IMR-90 (cell line): ENCODE results near the gene PRSS56. TPM values are rescaled to one million over a fixed set of nuclear protein-coding genes. Genes with fewer than 3 reads are reported as not detected.

ENCODE experiments used
- ATAC-seq: fragments of 200-7000 bp; cut with Tn5 transposase; 2 replicates; pipeline ENCODE4 v1.9.1; 2020; ENCODE audit warnings: low read depth, mild to moderate bottlenecking, moderate library complexity
- BruUV-seq: library from RNA; stranded (reverse); fragments of 400-500 nt; replicated peaks from 2 replicates; lab custom pipeline; 2021; lab: Mats Ljungman, UMichigan
- CTCF ChIA-PET: fragments of 300-600 bp; formaldehyde crosslinking; extraction: SDS; loops from one replicate; lab custom pipeline; 2021; ENCODE audit warnings: antibody characterized with exemption; lab: Yijun Ruan, JAX
- POLR2A ChIA-PET: fragments of 300-600 bp; sonication (Branson Sonifier 250); formaldehyde crosslinking; loops from one replicate; lab custom pipeline; 2022; ENCODE audit warnings: antibody characterized with exemption; ENCODE audit not compliant: unreplicated experiment; lab: Charles Lee
- DNase-seq: peaks from one replicate; pipeline ENCODE4 v3.0.0; 2013
- H2AFZ ChIP-seq: replicated peaks from 2 replicates; pipeline ENCODE3; 2013; ENCODE audit warnings: low read length, mild to moderate bottlenecking; ENCODE audit not compliant: poor library complexity
- H2AK5ac ChIP-seq: 2 replicates; pipeline ENCODE4 v1.6.1; 2013; ENCODE audit warnings: low read depth, low read length, inconsistent platforms
- H2AK9ac ChIP-seq: replicated peaks from 2 replicates; pipeline ENCODE3; 2013; ENCODE audit warnings: mild to moderate bottlenecking, low read depth, low read length, moderate library complexity; ENCODE audit not compliant: poor library complexity
- H2BK120ac ChIP-seq: 2 replicates; pipeline ENCODE4 v1.6.1; 2013; ENCODE audit warnings: low read depth, low read length, inconsistent platforms
- H2BK15ac ChIP-seq: 3 replicates; pipeline ENCODE4 v1.6.1; 2013; ENCODE audit warnings: low read depth, low read length, inconsistent platforms
- H2BK20ac ChIP-seq: 2 replicates; pipeline ENCODE4 v1.6.1; 2013; ENCODE audit warnings: low read depth, mild to moderate bottlenecking, inconsistent platforms, low read length, moderate library complexity
- H2BK5ac ChIP-seq: 2 replicates; pipeline ENCODE4 v1.6.1; 2013; ENCODE audit warnings: mild to moderate bottlenecking, low read depth, low read length, inconsistent platforms; ENCODE audit not compliant: poor library complexity, severe bottlenecking
- H3K14ac ChIP-seq: replicated peaks from 2 replicates; pipeline ENCODE4 v1.6.1; 2013; ENCODE audit warnings: low read depth, low read length, inconsistent platforms
- H3K18ac ChIP-seq: 2 replicates; pipeline ENCODE4 v1.6.1; 2013; ENCODE audit warnings: low read depth, low read length, control low read depth
- H3K23ac ChIP-seq: 2 replicates; pipeline ENCODE4 v1.6.1; 2013; ENCODE audit warnings: low read depth, low read length, inconsistent platforms
- H3K27ac ChIP-seq: 2 replicates; pipeline ENCODE4 v1.5.1; 2013; ENCODE audit warnings: mild to moderate bottlenecking, control low read depth, low read length; ENCODE audit not compliant: insufficient read depth
- H3K27me3 ChIP-seq: 2 replicates; pipeline ENCODE4 v1.6.1; 2013; ENCODE audit warnings: low read length; ENCODE audit not compliant: control insufficient read depth, insufficient read depth
- H3K36me3 ChIP-seq: 2 replicates; pipeline ENCODE4 v1.6.1; 2013; ENCODE audit warnings: low read length, mixed read lengths; ENCODE audit not compliant: control insufficient read depth, insufficient read depth
- H3K4ac ChIP-seq: 2 replicates; pipeline ENCODE4 v1.6.1; 2013; ENCODE audit warnings: low read depth, low read length, inconsistent platforms
- H3K4me1 ChIP-seq: 2 replicates; pipeline ENCODE4 v1.6.1; 2013; ENCODE audit warnings: low read length, mixed read lengths; ENCODE audit not compliant: control insufficient read depth, insufficient read depth
- H3K4me2 ChIP-seq: 2 replicates; pipeline ENCODE4 v1.6.1; 2013; ENCODE audit warnings: low read depth, mild to moderate bottlenecking, control low read depth, low read length, moderate library complexity
- H3K4me3 ChIP-seq: 2 replicates; pipeline ENCODE4 v1.5.1; 2013; ENCODE audit warnings: low read depth, mild to moderate bottlenecking, control low read depth, low read length, moderate library complexity; ENCODE audit not compliant: insufficient read depth
- H3K56ac ChIP-seq: 2 replicates; pipeline ENCODE4 v1.6.1; 2013; ENCODE audit warnings: low read length, inconsistent platforms; ENCODE audit not compliant: insufficient read depth; ENCODE audit errors: extremely low read depth
- H3K79me1 ChIP-seq, 2 experiments: 2 replicates each; pipeline ENCODE4 v1.6.1; 2013; ENCODE audit warnings: low read length in 2 of 2, inconsistent platforms in 1 of 2, low read depth in 1 of 2
- H3K9ac ChIP-seq: 2 replicates; pipeline ENCODE4 v1.6.1; 2013; ENCODE audit warnings: low read depth, low read length, control low read depth
- H3K9me1 ChIP-seq: 2 replicates; pipeline ENCODE4 v1.6.1; 2013; ENCODE audit warnings: low read length, inconsistent platforms; ENCODE audit not compliant: insufficient read depth
- H3K9me3 ChIP-seq: 2 replicates; pipeline ENCODE4 v1.6.1; 2013; ENCODE audit warnings: low read length; ENCODE audit not compliant: control insufficient read depth, insufficient read depth
- H4K20me1 ChIP-seq: 2 replicates; pipeline ENCODE4 v1.6.1; 2013; ENCODE audit warnings: low read length, inconsistent platforms; ENCODE audit not compliant: insufficient read depth
- H4K5ac ChIP-seq: 2 replicates; pipeline ENCODE4 v1.6.1; 2013; ENCODE audit warnings: mild to moderate bottlenecking, low read depth, low read length, control low read depth
- H4K8ac ChIP-seq, 2 experiments: 2 replicates each; pipeline ENCODE4 v1.6.1; 2013; ENCODE audit warnings: low read depth in 2 of 2, low read length in 2 of 2, control low read depth in 1 of 2, inconsistent platforms in 1 of 2
- H4K91ac ChIP-seq: 2 replicates; pipeline ENCODE4 v1.6.1; 2013; ENCODE audit warnings: low read depth, low read length, inconsistent platforms; ENCODE audit not compliant: insufficient read depth
- BHLHE40 ChIP-seq: fragments of 150-350 bp; IDR thresholded peaks from 2 replicates; pipeline ENCODE4 v1.6.1; 2016; ENCODE audit warnings: mild to moderate bottlenecking, low read depth, low read length
- CEBPB ChIP-seq: IDR thresholded peaks from 2 replicates; pipeline ENCODE4 v1.6.1; 2012; ENCODE audit warnings: low read depth, low read length, improper control_type of control experiment
- CHD1 ChIP-seq: IDR thresholded peaks from 2 replicates; pipeline ENCODE4 v1.6.1; 2012; ENCODE audit warnings: low read depth, low read length, improper control_type of control experiment
- CTCF ChIP-seq: conservative IDR thresholded peaks from 2 replicates; pipeline ENCODE4 v1.5.1; 2012; ENCODE audit warnings: mild to moderate bottlenecking, low read depth, low read length, improper control_type of control experiment
- FOS ChIP-seq: fragments of 150-350 bp; IDR thresholded peaks from 2 replicates; pipeline ENCODE4 v1.6.1; 2016; ENCODE audit warnings: low read depth, low read length
- MAFK ChIP-seq: IDR thresholded peaks from 2 replicates; pipeline ENCODE4 v1.6.1; 2012; ENCODE audit warnings: low read depth, low read length, improper control_type of control experiment
- MAZ ChIP-seq: IDR thresholded peaks from 2 replicates; pipeline ENCODE4 v1.6.1; 2012; ENCODE audit warnings: low read depth, mild to moderate bottlenecking, low read length, improper control_type of control experiment, moderate library complexity, borderline replicate concordance
- MXI1 ChIP-seq: IDR thresholded peaks from 2 replicates; pipeline ENCODE4 v1.6.1; 2012; ENCODE audit warnings: low read depth, mild to moderate bottlenecking, low read length, moderate library complexity, borderline replicate concordance
- NFE2L2 ChIP-seq: fragments of 150-350 bp; IDR thresholded peaks from 2 replicates; pipeline ENCODE4 v1.6.1; 2016; ENCODE audit warnings: low read depth, mild to moderate bottlenecking, low read length
- POLR2A ChIP-seq: IDR thresholded peaks from 2 replicates; pipeline ENCODE4 v1.6.1; 2012; ENCODE audit warnings: mild to moderate bottlenecking, low read depth, low read length
- RAD21 ChIP-seq: IDR thresholded peaks from 2 replicates; pipeline ENCODE4 v1.6.1; 2012; ENCODE audit warnings: low read length, improper control_type of control experiment
- RCOR1 ChIP-seq: IDR thresholded peaks from 2 replicates; pipeline ENCODE4 v1.6.1; 2012; ENCODE audit warnings: mild to moderate bottlenecking, low read length, improper control_type of control experiment; ENCODE audit not compliant: insufficient replicate concordance
- RFX5 ChIP-seq: IDR thresholded peaks from 2 replicates; pipeline ENCODE4 v1.8.0; 2012; ENCODE audit warnings: low read depth, mild to moderate bottlenecking, low read length, moderate library complexity
- SMC3 ChIP-seq: fragments of 150-350 bp; IDR thresholded peaks from 2 replicates; pipeline ENCODE4 v1.6.1; 2016; ENCODE audit warnings: low read depth, mild to moderate bottlenecking, antibody characterized with exemption, low read length, moderate library complexity
- WGBS, 2 experiments: methylation state at CpG; one replicate each; pipeline versions ENCODE4 v1.1.5 to v1.1.7; 2013; ENCODE audit warnings: missing lambda C conversion rate in 2 of 2; ENCODE audit not compliant: insufficient read length in 1 of 2; ENCODE audit errors: extremely low coverage in 2 of 2; 5-methylcytosine and 5-hydroxymethylcytosine counted together
- dilution Hi-C: fragments of 300-500 bp; cut with HindIII; formaldehyde crosslinking; loops from one replicate; pipeline ENCODE4 v1.14.3; 2018; ENCODE audit warnings: low sequenced_read_pairs; ENCODE audit not compliant: unreplicated experiment
- in situ Hi-C: fragments of 300-500 bp; cut with MboI; formaldehyde crosslinking; loops from 3 replicates; pipeline ENCODE4 v1.14.3; 2019; ENCODE audit warnings: low sequenced_read_pairs, inconsistent platforms, mixed read lengths
- intact Hi-C: fragments of 100-400 bp; cut with micrococcal nuclease; formaldehyde crosslinking; loops from 2 replicates; pipeline ENCODE4 v1.10.0; 2022
- polyA plus RNA-seq, 3 experiments: library from polyadenylated mRNA; depleted of rRNA; stranded (reverse); fragments of >200 nt; gene quantifications; 2 replicates each; pipeline ENCODE4 v1.2.3, GENCODE V29; 2012; ENCODE audit warnings: low replicate concordance in 1 of 3
- total RNA-seq: library from RNA; depleted of rRNA; stranded (reverse); fragments of >200 nt; gene quantifications from 2 replicates; pipeline ENCODE4 v1.2.3, GENCODE V29; 2012
- TF ChIP-seq, protein P1 (sequence below): fragments of 150-350 bp; IDR thresholded peaks from 2 replicates; pipeline ENCODE4 v1.6.1; 2016; ENCODE audit warnings: low read depth, mild to moderate bottlenecking, low read length, moderate library complexity, borderline replicate concordance
- TF ChIP-seq, protein P2 (sequence below): fragments of 150-350 bp; IDR thresholded peaks from 2 replicates; pipeline ENCODE4 v1.6.1; 2017; ENCODE audit warnings: mild to moderate bottlenecking, antibody characterized with exemption, low read length, low read depth

The PRSS56 gene
- total and polyA plus RNA-seq, 2 of the 4 experiments (the other 2 are of a cell fraction), result not detected

DNA sequence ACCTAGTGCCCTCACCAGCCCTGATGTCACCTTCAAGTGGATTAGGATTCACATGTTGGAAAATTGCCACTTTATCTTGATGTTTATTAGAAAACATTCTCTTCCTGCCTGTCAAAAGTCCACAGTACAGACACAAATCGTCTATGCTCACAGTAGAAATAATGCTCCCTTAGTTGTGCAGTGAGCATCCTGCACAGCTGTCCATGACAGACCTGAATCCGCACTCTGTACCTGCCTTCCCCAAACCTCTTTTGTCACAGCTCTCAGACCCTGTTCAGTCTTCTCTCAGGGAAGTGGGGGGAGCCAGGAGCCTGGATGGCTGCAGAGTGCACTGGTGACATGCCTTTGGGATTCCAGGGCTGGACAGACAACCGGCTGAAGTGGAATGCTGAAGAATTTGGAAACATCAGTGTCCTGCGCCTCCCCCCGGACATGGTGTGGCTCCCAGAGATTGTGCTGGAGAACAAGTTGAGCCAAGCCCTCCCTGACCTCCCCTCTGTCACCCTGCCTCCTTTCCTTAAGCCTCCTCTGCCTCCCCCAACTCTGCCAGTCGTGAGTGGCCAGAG is 7.8 kb downstream of the PRSS56 start:
- no peak overlapping the region for H3K4me2 ChIP-seq
- H3K56ac ChIP-seq, result no peak overlapping the region
- no peak overlapping the region for H4K91ac ChIP-seq
- peaks cover 45% of the 10 kb centered on the region for H3K27me3 ChIP-seq
- no peaks in the 10 kb centered on the region for H3K79me1 ChIP-seq
- no peak overlapping the region for H3K9ac ChIP-seq
- H4K5ac ChIP-seq, result no peak overlapping the region
- H3K9me1 ChIP-seq, result no peaks in the 10 kb centered on the region
- no peak overlapping the region for H2AFZ ChIP-seq
- H2BK5ac ChIP-seq, result no peak overlapping the region
- ATAC-seq (no peak), DNase-seq (no peak)
- TF ChIP-seq SMC3, result no peak
- TF ChIP-seq CTCF, result no peak
- TF ChIP-seq RCOR1, result no peak
- no peak for TF ChIP-seq MAFK
- no peak for TF ChIP-seq CEBPB
- TF ChIP-seq MXI1, result no peak
- TF ChIP-seq, protein P1, sequence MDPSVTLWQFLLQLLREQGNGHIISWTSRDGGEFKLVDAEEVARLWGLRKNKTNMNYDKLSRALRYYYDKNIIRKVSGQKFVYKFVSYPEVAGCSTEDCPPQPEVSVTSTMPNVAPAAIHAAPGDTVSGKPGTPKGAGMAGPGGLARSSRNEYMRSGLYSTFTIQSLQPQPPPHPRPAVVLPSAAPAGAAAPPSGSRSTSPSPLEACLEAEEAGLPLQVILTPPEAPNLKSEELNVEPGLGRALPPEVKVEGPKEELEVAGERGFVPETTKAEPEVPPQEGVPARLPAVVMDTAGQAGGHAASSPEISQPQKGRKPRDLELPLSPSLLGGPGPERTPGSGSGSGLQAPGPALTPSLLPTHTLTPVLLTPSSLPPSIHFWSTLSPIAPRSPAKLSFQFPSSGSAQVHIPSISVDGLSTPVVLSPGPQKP, result no peak
- TF ChIP-seq FOS, result no peak
- TF ChIP-seq RAD21, result no peak
- no peak for TF ChIP-seq RFX5
- no peak for TF ChIP-seq NFE2L2
- TF ChIP-seq, protein P2, sequence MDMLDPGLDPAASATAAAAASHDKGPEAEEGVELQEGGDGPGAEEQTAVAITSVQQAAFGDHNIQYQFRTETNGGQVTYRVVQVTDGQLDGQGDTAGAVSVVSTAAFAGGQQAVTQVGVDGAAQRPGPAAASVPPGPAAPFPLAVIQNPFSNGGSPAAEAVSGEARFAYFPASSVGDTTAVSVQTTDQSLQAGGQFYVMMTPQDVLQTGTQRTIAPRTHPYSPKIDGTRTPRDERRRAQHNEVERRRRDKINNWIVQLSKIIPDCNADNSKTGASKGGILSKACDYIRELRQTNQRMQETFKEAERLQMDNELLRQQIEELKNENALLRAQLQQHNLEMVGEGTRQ, result no peak
- TF ChIP-seq POLR2A, result no peak
- TF ChIP-seq CHD1, result no peak
- no peak for TF ChIP-seq BHLHE40
- TF ChIP-seq MAZ, result no peak
- H2BK15ac ChIP-seq, result no peak overlapping the region
- H2AK9ac ChIP-seq, result no peak overlapping the region
- no peak overlapping the region for H3K4me3 ChIP-seq
- CTCF ChIA-PET, result no interaction called here
- no peaks in the 10 kb centered on the region for H3K4me1 ChIP-seq
- no peaks in the 10 kb centered on the region for H4K20me1 ChIP-seq
- in situ Hi-C loops (no loop called here), dilution Hi-C loops (no loop called here), intact Hi-C loops (no loop called here)
- H3K9me3 ChIP-seq, result no peaks in the 10 kb centered on the region
- H3K14ac ChIP-seq, result no peak overlapping the region
- no peaks in the 10 kb centered on the region for H3K36me3 ChIP-seq
- H2BK20ac ChIP-seq, result no peak overlapping the region
- POLR2A ChIA-PET, result no interaction called here
- no peak overlapping the region for H3K18ac ChIP-seq
- no peak overlapping the region for H3K4ac ChIP-seq
- WGBS, 2 experiments, result 57% methylated on average over 3 of the region's 6 CpGs; no CpG with 5 or more reads in 1 of the 2 experiments
- no peak overlapping the region for H3K27ac ChIP-seq
- BruUV-seq, result no TSS peak
- no peak overlapping the region for H2BK120ac ChIP-seq
- no peak overlapping the region for H3K23ac ChIP-seq
- no peak overlapping the region for H2AK5ac ChIP-seq
- no peak overlapping the region for H4K8ac ChIP-seq
